GM12873 (cell line): Measurements from ENCODE around the gene AFG3L2.

ENCODE experiments used
- CTCF ChIP-seq: IDR thresholded peaks from 2 replicates; pipeline ENCODE4 v1.5.1; 2012; ENCODE audit warnings: low read depth, mild to moderate bottlenecking, moderate library complexity, low read length, control low read depth; ENCODE audit not compliant: insufficient read depth; ENCODE audit errors: missing control alignments

Gene AFG3L2

DNA sequence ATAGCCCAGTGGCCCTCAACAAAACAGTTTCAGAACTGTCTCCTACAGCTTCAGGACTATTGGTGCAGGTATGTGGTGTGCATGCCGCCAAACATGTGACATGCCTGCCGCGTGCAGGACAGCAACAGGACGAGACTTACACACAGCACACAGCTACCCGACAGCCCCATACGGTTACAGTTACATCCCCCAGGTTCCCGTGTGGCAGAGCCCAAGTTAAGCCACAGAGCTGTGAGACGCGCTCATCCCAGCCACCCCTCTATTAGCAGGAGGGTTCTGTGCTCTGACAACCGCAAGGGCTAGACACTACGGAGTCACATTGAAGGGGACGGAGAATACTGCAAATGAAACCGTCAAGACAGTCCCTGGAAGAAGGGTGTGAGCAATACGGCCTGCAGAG, 85.3 kb downstream of the AFG3L2 start:
- TF ChIP-seq CTCF: no peak

GRCh38 chr18:12291161-12291560, 85.9 kb downstream of the AFG3L2 start:
- no peak for TF ChIP-seq CTCF

DNA sequence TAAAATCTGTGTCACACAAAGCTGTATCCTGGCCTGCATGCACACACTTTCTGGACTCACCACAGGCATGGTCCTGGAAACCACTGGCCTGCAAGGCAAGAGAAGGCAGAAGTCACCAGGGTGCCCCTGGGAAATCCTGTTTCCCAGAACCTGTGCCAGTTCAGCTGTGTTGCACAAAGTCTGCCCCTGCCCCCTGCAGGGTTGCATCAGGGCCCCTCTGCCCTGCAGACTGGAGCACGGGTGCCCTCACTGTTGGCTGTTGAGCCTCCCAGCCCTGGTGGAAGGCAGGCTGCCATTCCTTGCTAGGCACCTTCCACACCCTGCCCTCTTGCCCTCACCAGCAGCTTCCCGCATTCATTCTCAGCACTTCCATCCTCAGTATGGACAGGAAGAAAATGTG, 86.9 kb downstream of the AFG3L2 start:
- no peak for TF ChIP-seq CTCF

DNA sequence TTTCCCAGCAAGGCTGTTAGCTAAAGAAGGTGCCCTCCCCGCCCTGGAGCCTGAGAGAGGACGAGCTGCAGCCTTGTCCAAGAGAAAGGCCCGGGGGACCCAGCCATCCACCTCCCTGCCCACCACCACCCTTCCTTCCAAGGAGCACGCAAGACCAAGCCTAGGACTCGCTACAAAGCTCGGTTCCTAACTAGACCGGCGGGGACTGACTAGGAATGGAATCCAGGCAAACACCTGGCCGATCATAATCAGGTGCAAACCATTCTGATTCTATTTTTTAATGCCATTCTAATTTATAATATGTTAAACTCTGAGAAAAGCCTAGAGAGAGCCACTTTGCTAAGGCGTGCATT, 88.6 kb downstream of the AFG3L2 start:
- TF ChIP-seq CTCF: no peak

DNA sequence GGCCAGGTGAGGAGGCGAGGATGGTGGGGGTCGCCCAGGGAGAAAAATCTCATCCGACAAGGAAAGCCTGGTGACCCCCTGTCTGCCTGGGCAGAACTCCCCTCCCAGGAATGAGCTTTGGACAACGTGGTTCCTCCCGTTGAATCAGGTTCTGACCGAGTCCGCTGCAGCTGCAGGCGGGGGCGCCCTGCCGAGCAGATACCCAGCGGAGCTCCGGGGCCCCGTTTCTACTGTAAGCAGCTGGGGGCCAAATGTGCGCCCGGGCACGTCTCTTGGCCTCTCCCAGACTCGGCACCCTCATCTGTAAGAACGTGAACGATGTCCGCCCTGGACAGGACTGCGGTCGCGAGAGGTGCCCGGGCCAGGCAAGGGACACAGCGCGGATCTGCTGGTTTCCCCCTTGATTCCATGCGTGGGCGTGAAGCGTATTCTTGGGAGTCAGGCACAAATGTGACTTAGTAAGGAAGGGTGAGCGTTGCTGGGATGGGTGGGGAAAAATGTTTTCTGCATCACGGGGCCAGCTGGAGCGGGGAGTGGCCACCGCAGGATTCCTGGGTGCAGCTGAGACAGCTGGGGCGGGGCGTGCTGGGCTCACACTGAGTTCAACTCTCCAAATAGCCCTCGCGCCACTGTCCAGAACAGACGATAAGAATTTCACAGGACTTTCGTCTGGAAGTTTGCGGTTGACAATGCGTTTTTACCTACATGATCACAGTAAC, 89.2 kb downstream of the AFG3L2 start:
- TF ChIP-seq CTCF: no peak

- TF ChIP-seq CTCF: no peak
Observed at GRCh38 chr18:12287131-12287681, 89.8 kb downstream of the AFG3L2 start.

DNA sequence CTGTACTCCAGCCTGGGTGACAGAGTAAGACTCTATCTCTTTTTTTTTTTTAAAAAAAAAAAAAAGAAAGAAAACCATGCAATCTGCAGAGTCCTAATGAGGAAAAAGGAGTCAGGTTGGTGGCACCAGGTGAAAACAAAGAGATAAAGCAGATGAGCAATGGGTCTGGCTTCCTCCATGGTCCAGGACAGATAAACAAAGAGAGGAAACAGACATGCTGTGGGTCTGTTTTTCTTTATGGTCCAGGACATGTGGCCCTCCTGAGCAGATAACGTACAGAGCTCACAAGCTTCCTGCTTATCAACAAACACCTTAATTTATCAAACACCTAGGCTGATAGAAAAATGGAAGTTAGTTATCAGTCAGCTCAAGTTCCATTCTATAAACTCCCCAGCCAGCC, 93.4 kb downstream of the AFG3L2 start:
- TF ChIP-seq CTCF: no peak
